Aorta (tissue), 5 donors: ENCODE measurements around the gene IGF1R. TPM values are rescaled to one million over a fixed set of nuclear protein-coding genes. Genes with fewer than 3 reads are reported as not detected.

Experiments used
- ATAC-seq: fragments of 200-7000 bp; cut with Tn5 transposase; one replicate; pipeline ENCODE4 v1.9.1; 2022; ENCODE audit warnings: moderate library complexity; ENCODE audit not compliant: low FRiP score
- DNase-seq, 2 donors: peaks; one replicate each; pipeline ENCODE4 v3.0.0-alpha.2; 2020
- H3K27ac ChIP-seq, 2 donors: one replicate each; pipeline ENCODE4 v1.5.1; 2013; ENCODE audit warnings: low read length in 2 of 2, mild to moderate bottlenecking in 2 of 2, moderate library complexity in 2 of 2, control low read depth in 1 of 2, inconsistent platforms in 1 of 2, low read depth in 1 of 2
- H3K27me3 ChIP-seq, 2 donors: one replicate each; pipeline ENCODE4 v1.6.1; 2013; ENCODE audit warnings: control low read depth in 1 of 2, low read length in 1 of 2, mild to moderate bottlenecking in 1 of 2, moderate library complexity in 1 of 2; ENCODE audit not compliant: insufficient read depth in 2 of 2, control insufficient read depth in 1 of 2
- H3K36me3 ChIP-seq, 2 donors: one replicate each; pipeline ENCODE4 v1.6.1; 2013; ENCODE audit warnings: control low read depth in 1 of 2, low read length in 1 of 2, mild to moderate bottlenecking in 1 of 2; ENCODE audit not compliant: insufficient read depth in 2 of 2, control insufficient read depth in 1 of 2
- H3K4me1 ChIP-seq, 2 donors: one replicate each; pipeline ENCODE4 v1.6.1; 2013; ENCODE audit warnings: low read length in 2 of 2, control low read depth in 1 of 2, mild to moderate bottlenecking in 1 of 2, moderate library complexity in 1 of 2; ENCODE audit not compliant: insufficient read depth in 2 of 2, control insufficient read depth in 1 of 2
- H3K4me3 ChIP-seq, 2 donors: one replicate each; pipeline ENCODE4 v1.5.1; 2013; ENCODE audit warnings: low read length in 2 of 2, control low read depth in 1 of 2, mild to moderate bottlenecking in 1 of 2
- H3K9me3 ChIP-seq: one replicate; pipeline ENCODE4 v1.6.1; 2013; ENCODE audit warnings: mild to moderate bottlenecking, low read length; ENCODE audit not compliant: control insufficient read depth
- WGBS, 2 donors: extraction: QIAGEN DNeasy Blood & Tissue Kit; methylation state at CpG; one replicate each; pipeline ENCODE4 v1.1.7; 2013; 5-methylcytosine and 5-hydroxymethylcytosine counted together
- intact Hi-C, 2 donors: fragments of 100-400 bp; cut with DNase I; formaldehyde crosslinking; loops; one replicate each; pipeline versions ENCODE4 v1.14.2 to v1.15.0; 2022
- polyA plus RNA-seq, 2 donors: library from polyadenylated mRNA; stranded (reverse); fragments of 200-250 nt; gene quantifications; one replicate each; pipeline ENCODE4 v1.2.3, GENCODE V29; 2013
- total RNA-seq, 2 donors: library from RNA; stranded (reverse); fragmentation: NEBNext Ultra II Directional; extraction: Animal tissue kit (Norgen Biotek cat#: 25700); gene quantifications; one replicate each; pipeline ENCODE4 v1.2.1, GENCODE V29; 2021
- donor health status: healthy with polysubstance abuse.
- donor health status: Bipolar disorder and iron deficiency.
- donor health status: DM: no; HTN: no; CAD: no.
- donor health status: DM: no; HTN: no; CAD: no.
- donor health status: DM: yes; HTN: yes; CAD: no.

Gene IGF1R
- total and polyA plus RNA-seq, 4 donors, result 7.5 to 137 (median 50.7) TPM

GRCh38 chr15:98720577-98721565, 72.5 kb downstream of the IGF1R start:
- peak overlapping the region in 1 of 2 donors; percentile 25 for H3K27ac ChIP-seq
- peaks cover 8 to 11% of the 10 kb centered on the region in 2 donors for H3K4me1 ChIP-seq
- WGBS, 2 donors, result 68 to 74% methylated on average over 11 of the region's 11 CpGs
- H3K4me3 ChIP-seq, result no peak overlapping the region
- ATAC-seq, result no peak
- no peaks in the 10 kb centered on the region for H3K9me3 ChIP-seq
- H3K36me3 ChIP-seq, result no peaks in the 10 kb centered on the region
- no peaks in the 10 kb centered on the region for H3K27me3 ChIP-seq
- intact Hi-C loops, result no loop called here
- DNase-seq, result no peak

- Histone ChIP-seq H3K4me1 (peaks cover 8 to 11% of the 10 kb centered on the region in 2 donors), H3K4me3 (no peak overlapping the region), H3K36me3 (no peaks in the 10 kb centered on the region), H3K27ac (no peak overlapping the region), H3K9me3 (no peaks in the 10 kb centered on the region), H3K27me3 (no peaks in the 10 kb centered on the region)
- DNase-seq, result no peak
- intact Hi-C loops, result no loop called here
- WGBS, 2 donors, result 69 to 73% methylated on average over 8 of the region's 8 CpGs
- no peak for ATAC-seq
Observed at GRCh38 chr15:98722209-98722608, 73.9 kb downstream of the IGF1R start.

- intact Hi-C loops, result no loop called here
- Histone ChIP-seq H3K36me3 (no peaks in the 10 kb centered on the region), H3K27me3 (no peaks in the 10 kb centered on the region), H3K27ac (no peak overlapping the region), H3K4me3 (no peak overlapping the region), H3K4me1 (peaks cover 10 to 11% of the 10 kb centered on the region in 2 donors), H3K9me3 (no peaks in the 10 kb centered on the region)
- WGBS, 2 donors, result 71 to 72% methylated on average over 3 of the region's 3 CpGs
- DNase-seq (no peak), ATAC-seq (no peak)
Observed at GRCh38 chr15:98722645-98723044, 74.3 kb downstream of the IGF1R start.

GRCh38 chr15:98723195-98723594, 74.9 kb downstream of the IGF1R start:
- 21 to 29% methylated on average over 3 of the region's 3 CpGs for WGBS, 2 donors
- no peak overlapping the region for H3K4me3 ChIP-seq
- no peak overlapping the region for H3K27ac ChIP-seq
- H3K9me3 ChIP-seq, result no peaks in the 10 kb centered on the region
- no peaks in the 10 kb centered on the region for H3K36me3 ChIP-seq
- ATAC-seq (no peak), DNase-seq (no peak)
- H3K27me3 ChIP-seq, result no peaks in the 10 kb centered on the region
- intact Hi-C loops, result no loop called here
- H3K4me1 ChIP-seq, result peaks cover 10 to 11% of the 10 kb centered on the region in 2 donors

GRCh38 chr15:98724048-98724447, 75.7 kb downstream of the IGF1R start:
- ATAC-seq, result no peak
- intact Hi-C loops, result no loop called here
- H3K4me1 ChIP-seq, result peaks cover 13 to 16% of the 10 kb centered on the region in 2 donors
- H3K9me3 ChIP-seq, result no peaks in the 10 kb centered on the region
- WGBS, 2 donors, result 86 to 100% methylated on average over 1 of the region's 1 CpG
- no peak for DNase-seq
- no peaks in the 10 kb centered on the region for H3K27me3 ChIP-seq
- H3K36me3 ChIP-seq, result no peaks in the 10 kb centered on the region
- H3K4me3 ChIP-seq, result no peak overlapping the region
- H3K27ac ChIP-seq, result no peak overlapping the region

GRCh38 chr15:98724494-98724893, 76.2 kb downstream of the IGF1R start:
- no peak overlapping the region for H3K27ac ChIP-seq
- no peaks in the 10 kb centered on the region for H3K36me3 ChIP-seq
- 75 to 77% methylated on average over 9 of the region's 9 CpGs for WGBS, 2 donors
- intact Hi-C loops, result no loop called here
- H3K4me1 ChIP-seq, result peaks cover 13 to 16% of the 10 kb centered on the region in 2 donors
- no peak overlapping the region for H3K4me3 ChIP-seq
- no peaks in the 10 kb centered on the region for H3K9me3 ChIP-seq
- no peak for DNase-seq
- ATAC-seq, result no peak
- no peaks in the 10 kb centered on the region for H3K27me3 ChIP-seq

- ATAC-seq, result no peak
- no peaks in the 10 kb centered on the region for H3K9me3 ChIP-seq
- H3K36me3 ChIP-seq, result no peaks in the 10 kb centered on the region
- H3K27me3 ChIP-seq, result no peaks in the 10 kb centered on the region
- H3K27ac ChIP-seq, result no peak overlapping the region
- no peak for DNase-seq
- 63 to 79% methylated on average over 5 of the region's 5 CpGs for WGBS, 2 donors
- intact Hi-C loops, result loop anchor here (5.0 kb wide), 2 partner anchors 54 to 74 kb away; no protein-coding TSS in a partner anchor
- no peak overlapping the region for H3K4me3 ChIP-seq
- H3K4me1 ChIP-seq, result peaks cover 12 to 17% of the 10 kb centered on the region in 2 donors
Observed at GRCh38 chr15:98725874-98726273, 77.5 kb downstream of the IGF1R start.

- 5 to 8% methylated on average over 20 of the region's 20 CpGs for WGBS, 2 donors
- peak; percentile 96 for ATAC-seq
- peaks cover 14 to 15% of the 10 kb centered on the region in 2 donors for H3K4me1 ChIP-seq
- H3K4me3 ChIP-seq, result no peak overlapping the region
- H3K9me3 ChIP-seq, result no peaks in the 10 kb centered on the region
- H3K27ac ChIP-seq, result peak overlapping the region; percentile 98 to 100
- intact Hi-C loops, result loop anchor here (5.0 kb wide), 2 partner anchors 55 to 75 kb away; no protein-coding TSS in a partner anchor
- DNase-seq, result peak; percentile 93 to 97
- no peaks in the 10 kb centered on the region for H3K36me3 ChIP-seq
- no peaks in the 10 kb centered on the region for H3K27me3 ChIP-seq
Observed at GRCh38 chr15:98727115-98728040, 79.0 kb downstream of the IGF1R start.
